GM18861 (cell line): ENCODE measurements around the gene JAG2.

Experiments
- ATAC-seq: cut with Tn5 transposase; IDR thresholded peaks from one replicate; pipeline ENCODE4 v1.9.1; 2021; ENCODE audit not compliant: unreplicated experiment

JAG2 gene

DNA sequence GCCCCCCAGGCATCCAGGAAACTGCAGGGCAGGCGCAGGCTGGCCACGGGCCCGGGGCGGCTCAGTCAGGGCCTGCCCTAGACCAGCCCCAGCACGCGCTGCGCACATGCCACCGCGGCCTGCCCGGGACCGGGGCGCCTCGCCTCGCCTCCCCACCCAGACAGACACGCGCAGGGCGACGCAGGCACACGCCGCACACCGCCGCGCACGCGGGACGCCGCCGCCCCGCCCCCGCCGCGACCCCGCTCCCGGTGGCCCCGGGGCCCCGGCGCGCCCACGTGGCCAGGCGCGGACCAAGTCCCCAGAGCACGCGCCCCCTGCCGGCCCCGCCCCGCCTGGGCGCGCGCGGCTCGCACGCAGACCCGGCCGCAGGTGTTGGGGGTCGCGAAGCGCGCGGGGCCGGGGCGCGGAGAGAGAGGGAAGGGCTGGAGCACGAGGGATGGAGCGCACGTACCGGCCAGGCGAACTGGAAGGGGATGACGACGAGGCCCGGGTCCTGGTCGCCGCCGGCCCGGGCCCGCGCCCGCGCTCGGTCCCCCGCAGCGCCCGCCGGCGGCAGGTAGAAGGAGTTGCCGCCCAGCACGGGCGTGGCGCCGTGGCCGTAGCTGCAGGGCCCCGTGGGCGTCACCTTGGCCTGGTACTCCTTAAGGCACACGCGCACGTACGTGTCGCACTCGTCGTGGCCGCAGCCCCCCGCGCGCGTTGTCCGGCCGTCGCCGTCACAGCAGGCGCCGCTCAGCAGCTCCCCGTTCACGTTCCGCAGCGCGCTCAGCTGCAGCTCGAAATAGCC is 1.1 kb downstream of the JAG2 start:
- ATAC-seq = no peak

DNA sequence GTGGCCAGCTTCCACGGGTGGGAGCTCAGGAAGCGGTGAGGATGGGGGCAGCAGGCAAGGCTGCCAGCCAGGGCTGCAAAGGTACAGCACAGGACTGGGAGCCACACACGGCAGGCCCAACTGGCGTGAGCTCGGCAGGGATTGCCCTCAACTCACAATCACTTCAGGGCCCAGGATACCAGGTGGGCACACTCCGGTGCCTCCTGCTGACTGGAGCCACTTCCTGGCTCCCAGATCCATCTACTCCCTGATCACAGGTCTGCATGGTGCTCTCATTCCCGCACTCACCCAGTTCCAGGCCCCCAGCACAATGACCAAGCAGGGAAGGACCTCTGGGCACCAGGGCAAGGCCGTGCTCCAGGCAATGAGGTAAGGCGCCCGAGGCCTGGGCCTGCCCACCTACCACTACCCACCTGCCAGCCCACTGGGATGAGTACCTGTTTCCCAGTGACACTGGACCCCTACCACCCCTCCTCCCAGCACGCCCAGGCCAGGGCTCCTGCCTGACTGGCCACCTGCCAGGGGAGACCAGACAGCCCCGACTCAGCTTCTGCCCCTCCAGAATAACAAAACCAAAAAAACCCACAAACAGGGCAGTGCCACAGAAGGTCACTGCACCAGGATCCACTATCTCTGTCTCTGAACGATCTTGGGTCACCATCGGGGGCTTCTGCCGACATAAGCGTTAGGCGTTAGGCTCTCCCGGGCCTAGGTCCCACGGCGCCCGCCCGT is 1.8 kb downstream of the JAG2 start:
- no peak for ATAC-seq

DNA sequence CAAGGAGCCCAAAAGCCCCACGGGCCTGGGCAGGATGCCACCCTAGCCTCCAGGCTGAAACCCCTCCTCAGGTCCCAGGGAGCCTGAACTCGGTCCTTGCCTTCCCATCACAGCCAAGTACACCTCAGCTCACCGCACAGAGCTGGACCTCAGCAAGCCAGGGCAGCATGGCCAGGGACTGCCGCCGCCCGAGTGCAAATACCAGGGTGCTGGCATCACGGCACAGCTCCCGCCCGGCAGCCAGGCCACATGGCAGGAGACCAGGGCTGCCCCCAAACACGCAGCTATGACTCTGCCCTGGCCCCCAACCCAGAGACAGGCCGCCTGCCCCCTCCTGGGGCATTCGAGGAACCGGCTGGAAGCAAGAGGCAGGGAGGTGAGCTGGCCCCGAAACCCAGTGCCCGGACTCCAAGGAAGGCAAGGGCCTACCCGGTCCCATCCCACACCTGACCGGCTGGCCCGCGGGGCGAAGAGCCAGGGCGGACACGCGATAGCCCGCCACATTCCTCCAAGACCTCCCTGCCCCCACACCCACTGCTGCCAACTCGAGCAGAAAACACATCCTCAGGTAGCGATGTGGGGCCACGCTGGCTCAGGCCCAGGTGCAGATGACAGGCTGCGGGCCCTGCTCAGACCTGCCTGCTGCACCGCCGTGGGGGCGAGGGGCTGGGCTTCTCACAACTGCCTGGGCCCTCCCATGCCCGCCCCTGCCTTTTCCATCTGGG is 2.7 kb downstream of the JAG2 start:
- ATAC-seq = no peak

DNA sequence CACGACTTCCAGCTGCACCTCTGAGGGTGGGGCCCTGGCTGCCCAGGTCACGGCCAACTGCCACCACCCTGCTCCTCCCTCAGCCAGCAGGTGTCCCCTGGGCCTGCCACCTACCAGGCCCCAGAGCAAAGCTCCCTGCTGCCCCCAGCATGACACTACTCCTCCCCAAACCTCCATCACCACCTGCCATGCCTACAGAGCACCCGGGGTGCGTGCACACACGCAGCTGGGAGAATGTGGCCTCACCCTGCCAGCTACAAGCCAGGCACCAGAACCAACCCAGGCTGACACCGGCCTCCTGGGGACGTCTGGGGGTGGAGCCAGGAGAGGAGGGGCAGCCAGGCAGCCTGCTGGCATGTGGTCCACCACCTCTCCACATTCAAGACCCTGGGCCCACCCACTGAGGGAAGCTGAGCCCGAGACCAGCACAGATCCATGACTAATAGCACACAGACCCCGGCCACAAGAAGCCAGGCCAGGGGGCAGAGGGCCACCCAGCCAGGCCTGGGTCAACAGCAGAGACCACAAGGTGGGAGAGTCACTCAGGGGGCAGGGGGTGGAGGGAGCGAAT is 3.4 kb downstream of the JAG2 start:
- ATAC-seq = no peak

DNA sequence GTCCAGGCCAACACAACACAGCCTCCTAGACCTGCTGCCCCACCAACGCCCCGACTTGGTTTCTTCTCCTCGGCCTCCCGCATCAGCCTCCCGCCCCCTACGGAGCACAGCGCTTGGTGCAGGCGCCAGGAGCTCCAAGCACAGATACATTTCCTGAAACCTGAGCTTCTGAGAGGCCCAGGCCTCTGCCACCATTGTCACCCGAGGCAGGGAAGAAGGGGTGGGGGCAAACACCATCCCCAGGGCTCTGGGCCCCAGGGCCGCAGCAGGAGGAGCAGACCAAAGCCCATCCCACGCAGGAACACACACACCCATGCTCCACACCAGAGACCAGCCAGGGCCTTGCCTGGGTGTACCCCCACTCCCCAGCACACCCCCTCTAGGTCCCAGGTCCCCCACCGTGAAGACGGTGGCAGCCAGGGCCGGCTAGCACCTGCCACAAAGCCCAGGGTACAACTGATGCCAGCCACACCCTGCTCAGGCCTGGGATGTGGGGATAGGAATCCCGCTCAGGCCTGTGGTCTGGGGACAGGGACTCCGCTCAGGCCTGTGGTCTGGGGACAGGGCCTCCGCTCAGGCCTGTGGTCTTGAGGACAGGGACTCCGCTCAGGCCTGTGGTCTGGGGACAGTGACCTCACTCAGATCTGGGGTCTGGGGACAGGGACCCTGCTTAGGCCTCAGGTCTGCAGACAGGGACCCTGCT is 5.4 kb downstream of the JAG2 start:
- no peak for ATAC-seq

DNA sequence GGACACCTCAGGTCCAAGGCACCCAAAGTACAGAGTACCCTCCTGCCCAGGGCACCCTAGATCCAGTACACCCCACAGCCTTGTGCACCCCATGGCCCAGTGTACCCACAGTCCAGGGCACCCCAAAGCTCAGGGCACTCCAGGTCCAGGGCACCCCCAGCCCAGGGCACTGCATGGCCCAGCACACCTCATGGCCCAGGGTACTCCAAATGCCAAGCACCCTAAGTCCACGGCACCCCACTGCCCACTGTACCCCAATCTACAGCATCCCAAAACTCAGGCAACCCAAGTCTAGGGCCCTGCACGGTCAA is 6.0 kb downstream of the JAG2 start:
- no peak for ATAC-seq

DNA sequence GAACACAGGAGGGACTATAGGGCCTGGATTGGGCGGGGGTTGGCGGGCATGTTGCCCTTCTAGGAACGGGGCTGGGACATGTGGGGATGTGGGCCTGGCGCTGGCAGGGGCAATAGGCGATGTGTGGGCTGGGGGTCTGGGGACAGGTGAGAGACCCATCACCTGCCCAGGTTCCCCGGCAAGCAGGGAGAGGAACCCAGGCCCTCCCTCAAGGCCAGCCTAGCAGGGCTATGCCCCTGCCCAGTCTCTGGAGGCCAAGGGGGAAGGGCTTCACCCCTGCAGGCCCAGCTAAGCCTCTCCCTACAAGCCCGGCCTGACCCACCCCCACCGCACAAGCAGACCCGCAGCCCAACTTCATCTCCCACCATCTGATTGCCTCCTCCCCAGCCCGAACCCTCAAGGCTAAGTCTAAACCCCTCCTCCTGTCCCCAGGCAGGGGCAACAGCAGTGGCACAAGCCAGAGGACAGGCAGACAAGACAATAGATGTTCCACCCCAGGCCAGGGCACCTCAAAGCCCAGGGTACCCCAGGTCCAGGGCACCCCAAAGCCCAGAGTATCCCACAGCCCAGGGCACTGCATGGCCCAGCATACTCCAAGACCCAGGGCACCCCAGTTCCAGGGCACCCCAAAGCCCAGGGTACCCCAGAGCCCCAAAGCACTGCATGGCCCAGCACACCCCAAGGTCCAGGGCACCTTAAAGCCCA is 6.5 kb downstream of the JAG2 start:
- ATAC-seq = no peak

DNA sequence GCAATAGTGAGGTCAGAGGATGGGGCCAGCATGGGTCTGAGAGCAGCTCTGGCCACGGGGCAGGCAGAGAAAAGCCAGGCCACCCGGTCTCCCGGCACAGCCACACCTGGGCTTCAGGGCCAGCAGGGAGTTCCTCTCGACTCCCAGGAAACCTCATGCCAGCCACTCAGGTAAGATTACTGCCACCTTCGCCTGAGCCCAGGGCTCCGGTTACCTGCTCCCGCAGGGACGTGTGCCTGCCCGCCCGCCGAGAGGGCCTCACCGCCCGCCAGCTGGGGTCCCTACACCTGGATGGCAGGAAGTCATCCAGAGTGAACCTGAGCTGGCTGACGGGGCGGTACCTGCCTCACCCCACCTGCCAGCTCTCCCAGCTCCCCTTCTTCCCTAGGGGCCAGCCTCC is 7.3 kb downstream of the JAG2 start:
- ATAC-seq = no peak

DNA sequence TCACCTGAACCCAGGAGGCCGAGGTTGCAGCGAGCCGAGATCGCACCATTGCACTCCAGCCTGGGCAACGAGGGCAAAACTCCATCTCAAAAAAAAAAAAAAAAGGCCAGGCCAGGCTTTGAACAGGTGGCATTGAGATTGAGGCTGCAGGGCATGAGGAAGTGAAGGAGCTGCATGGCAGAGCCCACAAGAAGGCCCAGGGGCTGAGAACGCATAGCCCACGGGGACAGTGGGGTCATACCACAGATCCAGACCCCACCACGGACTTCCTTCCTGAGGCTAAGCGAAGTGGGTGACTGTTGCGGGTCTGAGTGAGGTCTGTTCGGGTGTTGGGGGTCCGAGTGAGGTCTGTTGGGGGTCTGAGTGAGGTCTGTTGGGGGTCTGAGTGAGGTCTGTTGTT is 7.8 kb downstream of the JAG2 start:
- ATAC-seq = no peak

DNA sequence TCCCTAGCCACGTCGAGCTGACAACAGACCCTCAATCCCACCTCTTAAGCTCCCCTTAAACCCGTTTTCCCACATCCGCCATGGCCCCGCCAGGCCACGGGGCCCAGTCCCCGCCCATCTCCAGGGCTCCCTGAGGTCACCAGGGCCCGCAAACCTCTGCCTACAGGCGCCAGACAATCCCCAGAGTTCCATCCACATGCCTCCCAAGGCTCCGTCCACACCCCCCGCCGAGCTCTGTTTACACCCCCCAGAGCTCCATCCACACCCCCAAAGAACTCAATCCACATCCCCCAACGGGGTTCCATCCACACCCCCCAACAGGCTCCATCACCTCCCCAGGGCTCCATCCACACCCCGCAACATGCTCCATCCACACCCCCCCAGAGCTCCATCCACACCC is 9.2 kb downstream of the JAG2 start:
- no peak for ATAC-seq

DNA sequence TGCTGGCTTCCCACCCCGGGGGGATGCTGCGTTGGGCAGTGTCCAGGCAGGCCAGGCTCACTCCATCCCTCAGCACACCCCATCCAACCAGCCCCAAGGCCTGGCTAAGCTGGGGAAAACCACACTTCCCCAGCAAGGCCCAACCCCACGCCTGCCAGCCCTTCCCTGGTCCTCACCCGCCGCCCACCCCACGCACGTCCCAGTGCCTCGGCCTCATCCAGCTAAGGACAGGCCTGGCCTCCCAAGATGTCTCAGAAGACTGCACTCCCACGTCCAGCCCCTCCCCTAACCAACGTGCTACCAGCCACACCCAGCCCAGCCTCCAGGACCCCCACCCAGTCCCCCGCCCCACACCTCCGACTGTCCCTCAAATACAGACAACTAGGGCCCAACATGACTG is 9.8 kb downstream of the JAG2 start:
- no peak for ATAC-seq

DNA sequence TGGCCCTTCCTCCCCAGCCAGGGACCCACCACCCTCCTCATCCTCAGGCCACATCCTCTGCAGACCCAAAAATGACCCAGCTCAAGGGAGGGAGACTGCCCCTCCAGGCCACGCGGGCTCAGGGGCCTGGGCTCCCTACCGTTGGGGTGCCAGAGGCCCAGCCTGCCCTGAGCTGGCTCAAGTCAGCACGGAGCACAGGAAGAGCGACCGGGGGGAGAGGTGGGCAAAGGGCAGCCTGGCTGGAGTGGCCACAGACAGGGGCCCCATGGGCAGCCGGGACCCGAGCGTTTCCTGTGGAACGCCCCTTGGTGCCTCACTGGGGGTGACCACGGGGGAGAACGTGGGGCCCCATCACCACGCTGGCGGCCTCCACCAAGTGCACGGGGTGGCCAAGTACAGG is 10.7 kb downstream of the JAG2 start:
- no peak for ATAC-seq

DNA sequence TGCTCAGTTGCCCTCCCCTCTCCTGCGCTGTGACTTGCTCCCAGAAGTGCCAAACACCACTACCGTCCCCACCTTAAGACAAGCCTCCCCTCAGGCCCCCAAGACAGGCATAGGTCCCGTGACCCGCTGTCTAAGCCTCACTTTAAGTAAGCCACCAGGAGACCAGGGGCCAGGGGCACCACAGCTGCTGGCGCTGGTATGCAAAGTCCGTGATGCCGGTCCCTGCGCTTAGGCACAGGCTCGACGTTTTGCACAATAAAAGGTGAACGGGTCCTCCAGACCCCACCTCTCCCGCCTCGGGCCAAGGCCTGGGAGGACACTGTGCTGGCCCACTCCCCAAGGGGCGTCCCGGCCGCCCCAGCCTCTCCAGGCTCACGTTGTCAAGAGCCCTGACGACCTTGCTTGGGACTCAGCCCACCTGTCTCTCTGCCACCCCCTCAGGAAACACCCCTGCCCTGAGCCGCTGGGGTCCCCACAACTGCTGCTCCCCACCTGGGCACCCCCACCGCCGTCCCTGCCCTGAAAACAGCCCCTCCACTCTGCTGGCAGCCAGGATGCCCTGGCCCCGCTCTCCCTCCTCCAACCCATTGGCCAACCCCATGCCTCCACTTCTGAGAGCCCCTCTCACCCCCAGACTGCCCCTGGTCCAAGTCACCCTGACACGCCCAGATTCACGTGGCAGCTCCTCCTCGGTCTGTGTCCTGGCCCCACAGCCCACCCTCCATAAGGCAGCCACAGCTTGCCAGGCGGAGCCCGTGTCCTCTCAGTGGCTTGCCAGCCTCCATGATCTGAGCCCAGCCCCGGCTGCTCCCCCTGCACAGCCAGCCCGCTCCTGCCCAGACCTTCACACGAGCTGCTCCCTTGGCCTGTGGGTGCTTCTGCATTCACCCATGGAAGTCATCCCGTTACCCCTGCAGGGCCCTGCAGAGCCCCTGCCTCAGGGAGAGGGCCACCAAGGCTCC is 11.9 kb downstream of the JAG2 start:
- no peak for ATAC-seq

DNA sequence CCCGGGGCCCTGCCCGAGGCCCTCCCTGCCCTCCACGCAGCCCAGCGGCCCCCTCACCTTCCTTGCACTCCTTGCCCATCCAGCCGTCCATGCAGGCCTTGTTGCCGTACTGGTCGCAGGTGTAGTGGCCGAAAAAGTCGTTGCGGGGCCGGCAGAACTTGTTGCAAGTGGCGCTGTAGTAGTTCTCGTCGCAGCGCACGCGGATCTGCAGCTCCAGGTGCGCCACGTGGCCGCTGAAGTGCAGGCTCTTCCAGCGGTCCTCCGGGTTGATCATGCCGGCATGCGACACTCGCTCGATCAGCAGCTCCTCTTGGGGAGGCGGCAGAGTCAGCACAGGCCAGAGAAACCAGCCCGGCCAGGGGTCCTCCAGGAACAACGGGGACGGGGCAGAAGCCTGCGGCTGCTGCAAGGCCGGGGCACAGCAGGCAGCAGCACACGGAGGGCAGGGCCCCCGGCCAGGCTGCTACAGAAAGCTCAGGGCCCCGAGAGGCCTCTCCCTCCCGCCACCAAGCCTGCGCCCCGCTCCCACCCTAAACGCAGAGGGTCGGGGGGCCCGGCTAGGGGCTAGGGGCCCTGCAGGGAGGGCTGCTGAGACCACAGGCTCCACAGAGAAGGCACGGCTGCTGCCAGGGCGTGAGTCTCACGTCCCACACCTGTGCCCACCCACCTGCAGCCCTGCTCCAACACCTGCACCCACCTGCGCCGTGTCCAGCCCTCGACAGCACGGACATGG is 12.7 kb downstream of the JAG2 start:
- ATAC-seq = no peak

DNA sequence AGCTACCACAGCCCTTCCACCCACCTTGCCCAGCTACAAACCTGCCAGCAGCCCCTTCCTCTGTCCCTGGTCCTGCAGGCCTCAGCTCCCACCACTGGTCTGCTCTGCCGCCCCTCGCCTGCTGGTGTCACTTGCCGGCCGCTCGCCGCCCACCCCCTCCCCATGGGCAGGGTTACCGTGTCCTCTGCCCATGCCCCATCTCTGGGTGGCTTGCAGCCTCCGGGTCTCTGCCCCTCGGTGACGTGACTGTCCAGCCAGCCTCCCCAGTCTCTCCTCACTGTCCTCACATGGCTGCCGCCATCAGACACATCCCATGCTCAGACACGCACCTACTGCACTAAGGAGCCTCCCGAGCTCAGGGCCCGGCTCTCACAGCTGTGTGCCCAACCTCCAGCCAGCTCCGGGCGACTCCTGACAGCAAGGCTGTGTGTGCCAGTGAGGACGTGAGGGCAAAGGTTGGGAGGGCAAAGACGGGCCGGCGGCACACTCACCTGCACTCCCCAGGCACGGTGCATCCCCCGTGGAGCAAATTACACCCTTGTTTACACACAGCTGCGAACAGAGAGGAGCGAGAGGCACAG is 13.4 kb downstream of the JAG2 start:
- no peak for ATAC-seq

DNA sequence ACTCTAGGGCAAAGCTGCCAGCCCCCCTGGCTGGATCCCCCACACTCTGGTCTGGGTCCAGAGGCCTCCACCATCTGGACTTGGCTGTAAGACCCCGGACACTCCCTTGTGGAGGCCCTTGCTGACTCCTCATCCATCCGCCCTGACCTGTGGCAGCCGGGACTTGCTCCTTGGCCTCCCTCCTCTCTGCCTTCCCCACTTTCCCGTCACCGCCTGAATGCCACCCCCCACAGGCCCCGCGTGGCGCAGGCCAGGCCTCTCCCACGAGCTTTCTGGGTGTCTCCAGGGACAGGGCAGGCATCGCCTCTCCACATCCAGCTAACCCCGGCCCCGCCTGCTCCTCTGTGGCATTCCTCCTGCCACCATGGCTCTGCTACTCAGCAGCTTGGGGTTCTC is 14.1 kb downstream of the JAG2 start:
- ATAC-seq = no peak

DNA sequence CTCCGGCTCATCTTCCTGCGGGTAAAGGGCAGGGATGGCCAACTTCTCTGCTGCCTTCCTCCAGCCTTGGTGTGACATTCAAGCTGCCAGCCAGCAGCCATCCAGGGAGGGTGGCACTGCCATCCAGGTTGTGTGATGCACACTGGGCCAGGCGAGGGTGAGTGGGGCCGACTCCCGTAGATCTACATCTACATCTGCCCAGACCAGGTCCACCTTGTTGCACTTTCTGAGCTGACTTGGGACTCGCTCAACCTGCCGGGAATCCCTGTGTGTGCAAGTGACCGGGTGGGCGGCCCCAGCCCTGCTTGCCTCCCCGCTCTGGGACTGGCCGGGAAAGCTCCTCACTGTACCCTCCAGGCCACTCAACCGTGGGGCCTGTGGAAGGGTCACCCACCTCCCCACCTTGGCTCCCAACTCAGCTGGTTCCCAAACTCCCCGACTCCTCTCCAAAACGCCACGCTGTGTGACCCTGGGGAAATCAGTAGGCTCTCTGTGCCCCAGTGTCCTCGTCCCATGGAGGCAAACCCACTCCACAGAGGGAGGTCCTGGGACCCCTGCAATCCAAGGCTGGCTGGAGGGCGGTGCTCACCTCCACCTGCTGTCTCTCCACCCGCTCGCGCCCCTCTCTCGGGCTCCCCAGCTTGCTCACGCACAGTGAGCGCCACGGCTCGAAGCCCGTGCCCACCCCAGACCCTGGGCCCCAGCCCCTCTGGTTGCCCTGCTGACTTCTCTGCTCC is 14.7 kb downstream of the JAG2 start:
- ATAC-seq = no peak

DNA sequence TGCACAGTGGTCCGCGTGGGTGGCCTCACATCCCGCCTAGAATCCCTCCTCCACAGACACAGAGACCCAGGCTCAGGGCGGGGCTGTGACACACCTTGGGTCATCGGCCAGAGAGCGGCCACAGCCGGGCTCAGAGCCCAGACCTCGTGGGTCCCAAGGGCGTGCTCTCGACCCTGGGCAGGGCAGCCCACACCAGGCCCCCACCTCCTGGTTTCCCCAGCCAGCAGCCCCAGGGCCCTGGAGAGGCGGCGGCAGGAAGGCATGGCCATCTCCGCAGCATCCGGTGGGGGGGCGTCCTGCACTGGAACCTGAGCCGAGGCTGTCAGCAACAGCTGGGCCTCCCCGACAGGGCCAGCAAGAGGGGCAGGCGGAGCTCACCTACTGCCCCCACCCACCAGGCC is 15.2 kb downstream of the JAG2 start:
- no peak for ATAC-seq
